C4-2B (cell line): ENCODE measurements around the gene NPAS1.

Source experiments
- H3K27ac ChIP-seq: fragments of 450-650 bp; 2 replicates; pipeline ENCODE4 v1.5.1; 2017
- CTCF ChIP-seq: fragments of 450-650 bp; conservative IDR thresholded peaks from 2 replicates; pipeline ENCODE4 v1.5.1; 2017; ENCODE audit warnings: mild to moderate bottlenecking
- ZFX ChIP-seq: fragments of 450-650 bp; IDR thresholded peaks from 2 replicates; pipeline ENCODE4 v1.6.1; 2017

The NPAS1 gene

GRCh38 chr19:47001584-47001983 lies 18.1 kb upstream of the NPAS1 start:
- H3K27ac ChIP-seq: no peak overlapping the region
- TF ChIP-seq CTCF (no peak), ZFX (no peak)

- no peak overlapping the region for H3K27ac ChIP-seq
- TF ChIP-seq CTCF (no peak), ZFX (no peak)
These were observed 17.4 kb upstream of the NPAS1 start for GRCh38 chr19:47002106-47002766.

GRCh38 chr19:47002853-47003610 lies 16.6 kb upstream of the NPAS1 start:
- TF ChIP-seq CTCF: no peak
- no peak for TF ChIP-seq ZFX
- H3K27ac ChIP-seq: no peak overlapping the region

- no peak overlapping the region for H3K27ac ChIP-seq
- TF ChIP-seq ZFX (no peak), CTCF (no peak)
These were observed 15.8 kb upstream of the NPAS1 start for GRCh38 chr19:47003611-47004465.

GRCh38 chr19:47005164-47005641 lies 14.4 kb upstream of the NPAS1 start:
- TF ChIP-seq CTCF (no peak), ZFX (no peak)
- no peak overlapping the region for H3K27ac ChIP-seq

GRCh38 chr19:47005873-47006272 lies 13.8 kb upstream of the NPAS1 start:
- no peak overlapping the region for H3K27ac ChIP-seq
- TF ChIP-seq ZFX (no peak), CTCF (no peak)
